22Rv1 (cell line): ENCODE data around the gene C17orf75.

Experiments used
- H3K27ac ChIP-seq: fragments of 450-650 bp; 2 replicates; pipeline ENCODE4 v1.5.1; 2017
- ZFX ChIP-seq: fragments of 450-650 bp; IDR thresholded peaks from 2 replicates; pipeline ENCODE4 v1.6.1; 2017; ENCODE audit warnings: antibody characterized with exemption, borderline replicate concordance
- TF ChIP-seq, protein P1 (sequence below): fragments of 450-650 bp; IDR thresholded peaks from 2 replicates; pipeline ENCODE4 v1.5.1; 2017; ENCODE audit warnings: mild to moderate bottlenecking

Gene C17orf75

DNA sequence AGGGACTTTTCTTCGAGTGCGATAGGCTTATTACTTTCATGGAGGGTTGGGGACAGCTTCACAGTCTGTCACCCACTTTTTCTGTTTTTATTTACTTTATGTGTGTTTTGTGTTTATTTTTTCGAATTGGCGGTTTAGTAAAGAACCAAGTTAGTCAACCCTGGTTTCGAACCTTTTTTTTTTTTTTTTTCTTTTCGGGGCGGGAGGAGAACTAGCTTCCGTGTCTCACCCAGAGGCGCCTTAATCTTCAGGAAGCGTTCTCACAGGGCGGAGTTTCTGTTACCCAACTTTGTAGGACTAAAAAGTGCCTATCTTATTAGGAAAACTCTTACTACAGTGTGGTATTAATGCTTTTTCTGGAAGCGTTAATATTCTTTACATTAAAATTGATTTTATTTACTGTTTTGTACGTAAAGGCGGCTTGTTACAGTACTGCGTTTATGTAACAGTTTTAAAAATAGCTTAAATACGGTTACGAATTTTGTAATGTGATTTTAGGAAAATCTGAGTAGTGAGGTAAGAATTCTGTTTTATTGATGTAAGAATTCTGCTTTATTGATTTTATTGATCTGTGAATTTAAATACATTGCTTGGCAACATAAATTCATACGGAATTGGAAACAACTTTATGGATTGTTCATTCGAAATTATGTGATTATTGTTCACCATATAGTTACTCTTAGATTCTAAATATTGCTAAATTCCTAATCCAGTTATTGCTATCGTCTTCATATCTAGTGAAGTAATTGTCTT, 8.9 kb upstream of the C17orf75 start:
- TF ChIP-seq, protein P1, sequence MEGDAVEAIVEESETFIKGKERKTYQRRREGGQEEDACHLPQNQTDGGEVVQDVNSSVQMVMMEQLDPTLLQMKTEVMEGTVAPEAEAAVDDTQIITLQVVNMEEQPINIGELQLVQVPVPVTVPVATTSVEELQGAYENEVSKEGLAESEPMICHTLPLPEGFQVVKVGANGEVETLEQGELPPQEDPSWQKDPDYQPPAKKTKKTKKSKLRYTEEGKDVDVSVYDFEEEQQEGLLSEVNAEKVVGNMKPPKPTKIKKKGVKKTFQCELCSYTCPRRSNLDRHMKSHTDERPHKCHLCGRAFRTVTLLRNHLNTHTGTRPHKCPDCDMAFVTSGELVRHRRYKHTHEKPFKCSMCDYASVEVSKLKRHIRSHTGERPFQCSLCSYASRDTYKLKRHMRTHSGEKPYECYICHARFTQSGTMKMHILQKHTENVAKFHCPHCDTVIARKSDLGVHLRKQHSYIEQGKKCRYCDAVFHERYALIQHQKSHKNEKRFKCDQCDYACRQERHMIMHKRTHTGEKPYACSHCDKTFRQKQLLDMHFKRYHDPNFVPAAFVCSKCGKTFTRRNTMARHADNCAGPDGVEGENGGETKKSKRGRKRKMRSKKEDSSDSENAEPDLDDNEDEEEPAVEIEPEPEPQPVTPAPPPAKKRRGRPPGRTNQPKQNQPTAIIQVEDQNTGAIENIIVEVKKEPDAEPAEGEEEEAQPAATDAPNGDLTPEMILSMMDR = no peak
- no peak for TF ChIP-seq ZFX
- H3K27ac ChIP-seq = peak overlapping the region; percentile 95

DNA sequence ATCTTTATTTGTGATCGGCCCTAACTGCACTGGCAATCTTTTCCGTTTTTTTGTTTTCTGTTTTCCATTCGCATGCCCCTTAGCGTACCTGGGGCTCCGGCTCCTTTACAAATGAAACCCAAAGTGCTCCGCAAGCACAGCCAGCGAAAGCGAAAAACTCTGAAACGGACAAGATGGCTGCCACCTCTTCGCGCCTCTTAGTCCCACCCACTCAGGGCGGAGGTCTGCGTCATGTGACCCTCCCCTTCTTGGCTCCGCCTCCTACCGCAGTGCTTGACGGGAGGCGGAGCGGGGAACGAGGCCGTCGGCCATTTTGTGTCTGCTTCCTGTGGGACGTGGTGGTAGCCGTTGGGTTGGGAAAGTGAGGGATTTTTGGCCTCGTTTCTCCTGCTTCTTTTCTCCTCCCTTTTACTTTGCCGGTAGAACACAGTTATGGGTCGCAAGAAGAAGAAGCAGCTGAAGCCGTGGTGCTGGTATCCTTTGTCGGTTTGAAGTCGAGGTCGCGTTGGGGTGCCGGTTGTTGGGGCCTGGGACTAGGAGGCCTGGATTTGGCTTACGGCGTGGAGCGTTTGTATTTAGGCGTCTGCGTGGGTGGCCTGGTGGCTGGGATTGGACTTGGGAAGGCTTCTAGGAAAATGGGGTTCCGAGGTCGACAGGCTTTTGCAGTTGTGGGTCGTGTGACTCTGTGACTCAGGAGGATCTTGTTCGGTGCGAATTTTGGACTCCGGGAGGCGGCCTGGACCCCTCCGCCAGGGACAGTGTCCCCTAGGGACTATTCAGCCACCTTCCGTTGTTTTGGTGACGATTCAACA, 8.1 kb upstream of the C17orf75 start, which contains the start of gene ZNF207:
Gene ZNF207, plus strand, starts transcription at position 304 of the 812 bp plus-strand sequence. Its CDS starts 129 bp downstream, at position 433.
- TF ChIP-seq, protein P1 = no peak
- no peak for TF ChIP-seq ZFX
- H3K27ac ChIP-seq = peak within 1 kb of the TSS; percentile 95

DNA sequence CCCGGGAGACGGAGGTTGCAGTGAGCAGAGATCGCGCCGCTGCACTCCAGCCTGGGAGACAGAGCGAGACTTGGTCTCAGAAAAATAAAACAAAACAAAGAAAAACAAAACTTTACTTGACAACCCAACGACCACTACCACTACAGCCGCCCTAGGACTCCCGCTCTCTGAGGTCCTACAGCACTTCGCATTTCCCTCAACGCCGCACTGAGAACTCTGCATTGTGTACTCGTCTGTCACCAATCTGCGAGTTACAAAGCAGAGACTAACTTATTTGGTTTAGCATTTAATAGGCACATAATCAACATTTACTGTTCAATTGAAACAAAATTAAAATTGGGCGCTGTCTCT, 7.5 kb upstream of the C17orf75 start:
- TF ChIP-seq, protein P1 = no peak
- no peak for TF ChIP-seq ZFX
- H3K27ac ChIP-seq = peak overlapping the region; percentile 95

DNA sequence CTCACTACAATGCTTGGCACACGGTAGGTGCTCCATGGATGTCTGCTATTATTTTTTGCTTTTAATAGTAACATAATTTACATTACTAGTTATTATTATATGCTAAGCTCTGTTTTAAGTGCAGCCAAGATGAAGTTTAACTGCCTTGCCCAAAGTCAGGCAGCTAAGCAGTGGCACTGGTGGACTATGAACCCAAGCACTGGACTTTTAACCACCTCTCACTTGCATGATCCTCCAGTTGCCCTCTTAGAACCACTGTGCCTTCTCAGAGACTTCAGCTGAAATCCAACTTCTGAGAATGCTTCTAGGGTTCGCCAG, 6.5 kb upstream of the C17orf75 start:
- H3K27ac ChIP-seq = no peak overlapping the region
- TF ChIP-seq ZFX = no peak
- TF ChIP-seq, protein P1 = no peak

DNA sequence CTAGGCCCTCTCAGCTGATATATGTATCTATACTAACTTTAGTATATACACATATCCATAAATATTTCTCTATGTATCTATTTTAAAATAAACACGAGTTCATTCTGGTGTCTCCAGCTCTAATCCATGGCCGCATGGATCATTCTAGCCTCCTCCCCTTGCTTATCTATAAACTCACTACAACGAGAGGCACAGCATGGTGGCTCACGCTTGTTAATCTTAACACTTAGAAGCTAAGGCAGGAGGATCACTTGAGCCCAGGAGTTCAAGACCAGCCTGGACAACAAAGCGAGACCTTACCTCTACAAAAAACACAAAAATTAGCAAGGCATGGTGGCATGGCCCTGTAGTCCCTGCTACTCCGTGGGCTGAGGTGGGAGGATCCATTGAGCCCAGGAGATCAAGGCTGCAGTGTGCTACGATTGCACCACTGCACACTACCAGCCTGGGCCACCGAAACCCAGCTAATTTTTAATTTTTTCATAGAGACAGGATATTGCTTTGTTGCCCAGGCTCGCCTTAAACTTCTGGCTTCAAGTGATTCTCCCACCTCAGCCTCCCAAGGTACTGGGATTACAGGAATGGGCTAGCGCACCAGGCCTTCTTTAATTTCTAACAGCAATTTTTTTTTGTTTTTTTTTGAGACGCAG, 4.1 kb upstream of the C17orf75 start:
- no peak overlapping the region for H3K27ac ChIP-seq
- TF ChIP-seq, protein P1 = no peak
- TF ChIP-seq ZFX = no peak

DNA sequence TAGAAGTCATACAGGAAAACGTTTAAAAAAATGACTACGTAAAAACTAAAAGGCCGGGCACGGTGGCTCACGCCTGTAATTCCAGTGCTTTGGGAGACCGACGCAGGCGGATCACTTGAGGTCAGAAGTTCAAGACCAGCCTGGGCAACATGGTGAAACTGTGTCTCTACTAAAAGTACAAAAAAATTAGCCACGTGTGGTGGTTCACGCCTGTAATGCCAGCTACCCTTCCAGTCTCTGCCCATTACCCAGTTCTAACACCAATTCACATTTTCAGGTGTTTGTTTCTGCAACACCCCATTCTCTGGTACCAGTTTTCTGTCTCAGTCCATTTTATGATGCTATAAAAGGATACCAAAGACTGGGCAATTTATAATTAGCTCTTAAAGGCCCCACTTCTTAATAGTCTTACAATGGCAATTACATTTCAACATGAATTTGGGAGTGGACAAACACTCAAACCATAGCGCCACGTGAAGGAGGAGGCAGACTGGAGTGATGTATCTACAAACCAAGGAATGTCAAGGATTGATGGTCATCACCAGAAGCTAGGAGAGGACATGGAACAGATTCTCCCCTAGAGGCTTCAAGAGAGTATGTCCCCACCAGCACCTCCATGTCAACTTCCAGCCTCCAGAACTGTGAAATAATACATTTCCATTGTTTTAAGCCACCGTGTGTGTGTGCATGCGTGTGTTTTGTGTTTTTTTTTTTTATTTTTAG, 791 bp upstream of the C17orf75 start:
- H3K27ac ChIP-seq = peak overlapping the region; percentile 86
- TF ChIP-seq, protein P1 = no peak
- no peak for TF ChIP-seq ZFX
